Hepatocyte (in vitro differentiated cells): ENCODE results near the gene OR51E1.

ENCODE experiments used
- EZH2 ChIP-seq: fragments of 200-600 bp; sonication (generic); IDR thresholded peaks from 2 replicates; pipeline ENCODE4 v1.6.1; 2016; ENCODE audit warnings: antibody characterized with exemption, mild to moderate bottlenecking, borderline replicate concordance
- EZH2phosphoT487 ChIP-seq: fragments of 200-600 bp; sonication (generic); IDR thresholded peaks from one replicate; pipeline ENCODE4 v1.6.1; 2018; ENCODE audit warnings: antibody characterized with exemption, mild to moderate bottlenecking, low read depth, moderate library complexity; ENCODE audit not compliant: unreplicated experiment, severe bottlenecking
- TF ChIP-seq, protein P1 (sequence below): fragments of 200-600 bp; sonication (generic); IDR thresholded peaks from 2 replicates; pipeline ENCODE4 v1.5.1; 2016; ENCODE audit warnings: antibody characterized with exemption, mild to moderate bottlenecking; ENCODE audit not compliant: poor library complexity

- TF ChIP-seq EZH2: no peak
- TF ChIP-seq, protein P1, sequence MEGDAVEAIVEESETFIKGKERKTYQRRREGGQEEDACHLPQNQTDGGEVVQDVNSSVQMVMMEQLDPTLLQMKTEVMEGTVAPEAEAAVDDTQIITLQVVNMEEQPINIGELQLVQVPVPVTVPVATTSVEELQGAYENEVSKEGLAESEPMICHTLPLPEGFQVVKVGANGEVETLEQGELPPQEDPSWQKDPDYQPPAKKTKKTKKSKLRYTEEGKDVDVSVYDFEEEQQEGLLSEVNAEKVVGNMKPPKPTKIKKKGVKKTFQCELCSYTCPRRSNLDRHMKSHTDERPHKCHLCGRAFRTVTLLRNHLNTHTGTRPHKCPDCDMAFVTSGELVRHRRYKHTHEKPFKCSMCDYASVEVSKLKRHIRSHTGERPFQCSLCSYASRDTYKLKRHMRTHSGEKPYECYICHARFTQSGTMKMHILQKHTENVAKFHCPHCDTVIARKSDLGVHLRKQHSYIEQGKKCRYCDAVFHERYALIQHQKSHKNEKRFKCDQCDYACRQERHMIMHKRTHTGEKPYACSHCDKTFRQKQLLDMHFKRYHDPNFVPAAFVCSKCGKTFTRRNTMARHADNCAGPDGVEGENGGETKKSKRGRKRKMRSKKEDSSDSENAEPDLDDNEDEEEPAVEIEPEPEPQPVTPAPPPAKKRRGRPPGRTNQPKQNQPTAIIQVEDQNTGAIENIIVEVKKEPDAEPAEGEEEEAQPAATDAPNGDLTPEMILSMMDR: no peak
- no peak for TF ChIP-seq EZH2phosphoT487
Measured at GRCh38 chr11:4643682-4644081, at the start of gene OR51E1.
